CD14-positive monocyte (primary cell): ENCODE data around the gene PLAAT4. TPM values are rescaled to one million over a fixed set of nuclear protein-coding genes. Genes with fewer than 3 reads are reported as not detected.

Experiments used
- DNase-seq, 3 donors: peaks; one replicate each; pipeline ENCODE4 v3.0.0-alpha.2; 2011 to 2022
- H2AFZ ChIP-seq: 2 replicates; pipeline ENCODE4 v1.6.0; 2012; ENCODE audit warnings: mild to moderate bottlenecking, low read depth, low read length, inconsistent platforms; ENCODE audit not compliant: insufficient read depth, poor library complexity, severe bottlenecking
- H3K27ac ChIP-seq, 2 donors: 1 replicate in 1 of 2; 2 replicates in 1 of 2; pipeline ENCODE4 v1.5.1; 2012 to 2013; ENCODE audit warnings: low read length in 2 of 2, control low read depth in 1 of 2, inconsistent platforms in 1 of 2, low read depth in 1 of 2, mild to moderate bottlenecking in 1 of 2
- H3K27me3 ChIP-seq, 2 donors: one replicate each; pipeline versions ENCODE4 v1.6.0 to v1.6.1; 2011 to 2013; ENCODE audit warnings: low read length in 2 of 2; ENCODE audit not compliant: control insufficient read depth in 2 of 2, insufficient read depth in 2 of 2
- H3K36me3 ChIP-seq, 2 donors: replicated peaks in 1 of 2; 1 replicate in 1 of 2; 2 replicates in 1 of 2; pipeline versions ENCODE4 v1.5.1 to v1.6.1; 2012 to 2013; ENCODE audit warnings: low read length in 2 of 2, control low read depth in 1 of 2, inconsistent platforms in 1 of 2, mild to moderate bottlenecking in 1 of 2; ENCODE audit not compliant: insufficient read depth in 2 of 2, control insufficient read depth in 1 of 2
- H3K4me1 ChIP-seq, 2 donors: 1 replicate in 1 of 2; 2 replicates in 1 of 2; pipeline versions ENCODE4 v1.5.1 to v1.6.1; 2012 to 2013; ENCODE audit warnings: low read length in 2 of 2, control low read depth in 1 of 2, inconsistent platforms in 1 of 2, mild to moderate bottlenecking in 1 of 2, moderate library complexity in 1 of 2; ENCODE audit not compliant: insufficient read depth in 2 of 2, control insufficient read depth in 1 of 2
- H3K4me2 ChIP-seq: replicated peaks from 2 replicates; pipeline ENCODE3; 2012; ENCODE audit warnings: low read length, moderate library complexity, mild to moderate bottlenecking; ENCODE audit not compliant: poor library complexity, severe bottlenecking; ENCODE audit errors: extremely low read depth
- H3K4me3 ChIP-seq, 3 experiments: fragments of 200-600 bp in 1 of 3; sonication (generic) in 1 of 3; replicated peaks in 1 of 3; 1 replicate in 2 of 3; 2 replicates in 1 of 3; pipeline ENCODE4 v1.5.1; 2011 to 2013; ENCODE audit warnings: low read length in 3 of 3, mild to moderate bottlenecking in 3 of 3, control low read depth in 2 of 3, low read depth in 2 of 3, inconsistent platforms in 1 of 3, moderate library complexity in 1 of 3
- H3K79me2 ChIP-seq: 2 replicates; pipeline ENCODE4 v1.6.0; 2012; ENCODE audit warnings: mild to moderate bottlenecking, control low read depth, inconsistent platforms, low read length, moderate library complexity; ENCODE audit not compliant: insufficient read depth
- H3K9ac ChIP-seq: 2 replicates; pipeline ENCODE4 v1.6.0; 2017; ENCODE audit warnings: low read length, mild to moderate bottlenecking; ENCODE audit not compliant: insufficient read depth, poor library complexity, severe bottlenecking
- H3K9me3 ChIP-seq, 2 donors: replicated peaks in 1 of 2; 1 replicate in 1 of 2; 2 replicates in 1 of 2; pipeline versions ENCODE4 v1.5.1 to v1.6.1; 2012 to 2013; ENCODE audit warnings: low read length in 2 of 2, control low read depth in 1 of 2; ENCODE audit not compliant: control insufficient read depth in 1 of 2, insufficient read depth in 1 of 2
- H4K20me1 ChIP-seq: 2 replicates; pipeline ENCODE4 v1.6.0; 2012; ENCODE audit warnings: mild to moderate bottlenecking, low read length, control low read depth, moderate library complexity; ENCODE audit not compliant: insufficient read depth
- H3K27ac Mint-ChIP-seq, 7 donors: one replicate each; pipeline ENCODE4 v1.8.0; 2020; ENCODE audit warnings: mild to moderate bottlenecking in 7 of 7, mixed read lengths in 7 of 7, moderate library complexity in 6 of 7, inconsistent platforms in 2 of 7
- H3K27me3 Mint-ChIP-seq, 3 donors: one replicate each; pipeline ENCODE4 v1.8.0; 2021 to 2022; ENCODE audit warnings: low read depth in 3 of 3, mild to moderate bottlenecking in 3 of 3, mixed read lengths in 3 of 3, moderate library complexity in 3 of 3, inconsistent platforms in 1 of 3
- H3K36me3 Mint-ChIP-seq, 2 donors: one replicate each; pipeline ENCODE4 v1.8.0; 2020; ENCODE audit warnings: mixed read lengths in 2 of 2, inconsistent platforms in 1 of 2, mild to moderate bottlenecking in 1 of 2
- H3K4me1 Mint-ChIP-seq: one replicate; pipeline ENCODE4 v1.8.0; 2020; ENCODE audit warnings: mild to moderate bottlenecking, mixed read lengths
- H3K4me3 Mint-ChIP-seq, 2 donors: one replicate each; pipeline ENCODE4 v1.8.0; 2020; ENCODE audit warnings: mild to moderate bottlenecking in 2 of 2, mixed read lengths in 2 of 2, moderate library complexity in 1 of 2
- H3K9me3 Mint-ChIP-seq, 7 donors: one replicate each; pipeline ENCODE4 v1.8.0; 2020 to 2022; ENCODE audit warnings: mixed read lengths in 7 of 7, mild to moderate bottlenecking in 6 of 7, moderate library complexity in 6 of 7, inconsistent platforms in 2 of 7
- CTCF ChIP-seq: fragments of 200-600 bp; IDR thresholded peaks from one replicate; pipeline ENCODE4 v1.8.0; 2022; ENCODE audit warnings: antibody characterized with exemption, mild to moderate bottlenecking
- WGBS: methylation state at CpG from one replicate; pipeline ENCODE4 v1.1.5; 2013; ENCODE audit warnings: missing lambda C conversion rate; ENCODE audit not compliant: insufficient coverage; 5-methylcytosine and 5-hydroxymethylcytosine counted together
- intact Hi-C, 2 donors: fragments of 100-400 bp; cut with micrococcal nuclease; formaldehyde crosslinking; loops; one replicate each; pipeline versions ENCODE4 v1.15.0 to v1.15.1; 2023
- polyA plus RNA-seq, 3 donors: library from polyadenylated mRNA; depleted of rRNA in 1 of 3; unstranded in 2 of 3; stranded (reverse) in 1 of 3; fragments of 300-500 nt in 2 of 3; fragments of >200 nt in 1 of 3; fragmentation: Illumina TruSeq in 2 of 3; gene quantifications; 1 replicate in 2 of 3; 2 replicates in 1 of 3; pipeline ENCODE4 v1.2.3, GENCODE V29; 2012 to 2021

Gene PLAAT4
- polyA plus RNA-seq, 3 donors = 55.2 to 119 (median 101) TPM

- peaks cover 0 to 45% of the 10 kb centered on the region in 2 donors for H3K36me3 Mint-ChIP-seq
- no peak overlapping the region for H3K27ac Mint-ChIP-seq
- Histone ChIP-seq H3K27ac (no peak overlapping the region), H3K36me3 (no peaks in the 10 kb centered on the region), H3K4me1 (no peaks in the 10 kb centered on the region), H3K79me2 (no peaks in the 10 kb centered on the region), H3K4me3 (no peak overlapping the region), H4K20me1 (no peaks in the 10 kb centered on the region), H2AFZ (no peak overlapping the region), H3K4me2 (no peak overlapping the region), H3K27me3 (no peaks in the 10 kb centered on the region), H3K9me3 (peaks cover 11 to 22% of the 10 kb centered on the region in 2 donors), H3K9ac (no peak overlapping the region)
- intact Hi-C loops = no loop called here
- peaks cover 0 to 8% (median 4%) of the 10 kb centered on the region in 3 donors for H3K27me3 Mint-ChIP-seq
- peaks cover 16 to 32% (median 30%) of the 10 kb centered on the region in 7 donors for H3K9me3 Mint-ChIP-seq
- no peak for DNase-seq
- H3K4me3 Mint-ChIP-seq = no peak overlapping the region
- TF ChIP-seq CTCF = no peak
- H3K4me1 Mint-ChIP-seq = peaks cover 11% of the 10 kb centered on the region
Measured at GRCh38 chr11:63583357-63583677, 46.7 kb downstream of the PLAAT4 start.

- Mint-ChIP-seq H3K4me1 (peaks cover 11% of the 10 kb centered on the region), H3K27me3 (peaks cover 3 to 9% (median 4%) of the 10 kb centered on the region in 3 donors), H3K9me3 (peaks cover 5 to 11% (median 7%) of the 10 kb centered on the region in 7 donors), H3K4me3 (no peak overlapping the region), H3K36me3 (peaks cover 0 to 56% of the 10 kb centered on the region in 2 donors), H3K27ac (peak overlapping the region in 1 of 7 donors; percentile 26)
- Histone ChIP-seq H3K27me3 (no peaks in the 10 kb centered on the region), H4K20me1 (no peaks in the 10 kb centered on the region), H3K9me3 (peaks cover 0 to 6% of the 10 kb centered on the region in 2 donors), H3K4me1 (no peaks in the 10 kb centered on the region), H2AFZ (no peak overlapping the region), H3K9ac (no peak overlapping the region), H3K27ac (no peak overlapping the region), H3K79me2 (no peaks in the 10 kb centered on the region), H3K4me2 (no peak overlapping the region), H3K4me3 (no peak overlapping the region), H3K36me3 (no peaks in the 10 kb centered on the region)
- no CpG with 5 or more reads among the region's 6 CpGs for WGBS
- intact Hi-C loops = no loop called here
- no peak for DNase-seq
- TF ChIP-seq CTCF = no peak
Measured at GRCh38 chr11:63586451-63587166, 50.0 kb downstream of the PLAAT4 start.
